Anterior cingulate cortex (tissue), 58 donors: Measurements from ENCODE around the gene CACNB1.

Experiments used
- DNase-seq, 58 donors: peaks; one replicate each; lab custom pipeline; 2025; lab: John Stamatoyannopoulos, UW

CACNB1 gene

GRCh38 chr17:39208136-39208535, 10.7 kb upstream of the CACNB1 start:
- DNase-seq: peak in 48 of 58 donors; percentile 17 to 93 (median 57)

GRCh38 chr17:39205112-39205526, 7.7 kb upstream of the CACNB1 start:
- DNase-seq: no peak

GRCh38 chr17:39204245-39204644, 6.8 kb upstream of the CACNB1 start:
- no peak for DNase-seq

- no peak for DNase-seq
These were observed 3.6 kb upstream of the CACNB1 start for GRCh38 chr17:39200957-39201510.

- peak in 56 of 58 donors; percentile 49 to 90 (median 78) for DNase-seq
These were observed 2.8 kb upstream of the CACNB1 start, which contains the start of gene RPL19 for GRCh38 chr17:39200070-39200879. RPL19 (plus strand) TSS chr17:39200283; CDS start chr17:39200345, 62 bp downstream.

GRCh38 chr17:39199820-39200069, 2.3 kb upstream of the CACNB1 start:
- DNase-seq: peak in 55 of 58 donors; percentile 31 to 90 (median 84)

GRCh38 chr17:39198186-39198566, 707 bp upstream of the CACNB1 start:
- DNase-seq: no peak

- DNase-seq: peak in 5 of 58 donors; percentile 15 to 37 (median 31)
These were observed 619 bp downstream of the CACNB1 start for GRCh38 chr17:39196808-39197291.

- DNase-seq: peak in 1 of 58 donors; percentile 32
These were observed 1.1 kb downstream of the CACNB1 start for GRCh38 chr17:39196241-39196807.

GRCh38 chr17:39195568-39196160, 1.8 kb downstream of the CACNB1 start:
- DNase-seq: peak in 11 of 58 donors; percentile 24 to 61 (median 33)

GRCh38 chr17:39194985-39195524, 2.4 kb downstream of the CACNB1 start:
- DNase-seq: peak in 47 of 58 donors; percentile 25 to 84 (median 64)

- DNase-seq: peak in 54 of 58 donors; percentile 28 to 92 (median 70)
These were observed 3.1 kb downstream of the CACNB1 start for GRCh38 chr17:39194089-39194984.

GRCh38 chr17:39193346-39193745, 4.1 kb downstream of the CACNB1 start:
- DNase-seq: no peak

GRCh38 chr17:39192901-39193300, 4.6 kb downstream of the CACNB1 start:
- no peak for DNase-seq

- no peak for DNase-seq
These were observed 5.5 kb downstream of the CACNB1 start for GRCh38 chr17:39191750-39192510.

GRCh38 chr17:39187152-39187830, 10.2 kb downstream of the CACNB1 start:
- no peak for DNase-seq

- peak in 3 of 58 donors; percentile 11 to 20 (median 17) for DNase-seq
These were observed 10.9 kb downstream of the CACNB1 start for GRCh38 chr17:39186481-39187002.

GRCh38 chr17:39183720-39184119, 13.7 kb downstream of the CACNB1 start:
- no peak for DNase-seq
